GM21526 (cell line): Measurements from ENCODE around the gene MAP2K4.

Experiments
- ATAC-seq: cut with Tn5 transposase; IDR thresholded peaks from one replicate; pipeline ENCODE4 v1.9.1; 2021; ENCODE audit warnings: moderate library complexity; ENCODE audit not compliant: unreplicated experiment, low FRiP score

MAP2K4 gene

GRCh38 chr17:12085076-12085949 lies 64.6 kb downstream of the MAP2K4 start:
- ATAC-seq, result no peak

GRCh38 chr17:12088035-12088434 lies 67.4 kb downstream of the MAP2K4 start:
- no peak for ATAC-seq

- no peak for ATAC-seq
These were observed 69.2 kb downstream of the MAP2K4 start for GRCh38 chr17:12089809-12090384.

- no peak for ATAC-seq
These were observed 73.7 kb downstream of the MAP2K4 start for GRCh38 chr17:12094336-12094735.

GRCh38 chr17:12095522-12095921 lies 74.8 kb downstream of the MAP2K4 start:
- ATAC-seq, result no peak

GRCh38 chr17:12097326-12097725 lies 76.6 kb downstream of the MAP2K4 start:
- no peak for ATAC-seq

GRCh38 chr17:12098568-12098967 lies 77.9 kb downstream of the MAP2K4 start:
- ATAC-seq, result peak; percentile 88

GRCh38 chr17:12099412-12099811 lies 78.7 kb downstream of the MAP2K4 start:
- no peak for ATAC-seq

GRCh38 chr17:12104831-12105230 lies 84.2 kb downstream of the MAP2K4 start:
- ATAC-seq, result no peak

GRCh38 chr17:12107905-12108304 lies 87.2 kb downstream of the MAP2K4 start:
- no peak for ATAC-seq

- no peak for ATAC-seq
These were observed 90.2 kb downstream of the MAP2K4 start for GRCh38 chr17:12110906-12111305.

- no peak for ATAC-seq
These were observed 92.5 kb downstream of the MAP2K4 start for GRCh38 chr17:12113156-12113555.

- no peak for ATAC-seq
These were observed 94.2 kb downstream of the MAP2K4 start for GRCh38 chr17:12114686-12115418.

GRCh38 chr17:12116143-12116542 lies 95.5 kb downstream of the MAP2K4 start:
- ATAC-seq, result no peak

GRCh38 chr17:12118617-12119016 lies 97.9 kb downstream of the MAP2K4 start:
- no peak for ATAC-seq

GRCh38 chr17:12122075-12122474 lies 101.4 kb downstream of the MAP2K4 start:
- no peak for ATAC-seq

- ATAC-seq, result no peak
These were observed 106.5 kb downstream of the MAP2K4 start for GRCh38 chr17:12127177-12127576.

GRCh38 chr17:12127667-12128066 lies 107.0 kb downstream of the MAP2K4 start:
- ATAC-seq, result no peak

GRCh38 chr17:12128946-12129345 lies 108.3 kb downstream of the MAP2K4 start:
- ATAC-seq, result no peak

GRCh38 chr17:12133183-12133582 lies 112.5 kb downstream of the MAP2K4 start:
- no peak for ATAC-seq

GRCh38 chr17:12134101-12134500 lies 113.4 kb downstream of the MAP2K4 start:
- no peak for ATAC-seq
